CD4-positive, alpha-beta memory T cell (primary cell): ENCODE measurements around the gene ACOT7. TPM values are rescaled to one million over a fixed set of nuclear protein-coding genes. Genes with fewer than 3 reads are reported as not detected.

ENCODE experiments used
- CTCF ChIA-PET: fragments of 350-600 bp; sonication (Branson Sonifier 250); formaldehyde crosslinking; loops from one replicate; lab custom pipeline; 2021; ENCODE audit warnings: inconsistent platforms; ENCODE audit not compliant: partially characterized antibody; lab: Charles Lee
- POLR2A ChIA-PET: fragments of 350-600 bp; sonication (Branson Sonifier 250); formaldehyde crosslinking; loops from one replicate; lab custom pipeline; 2021; ENCODE audit not compliant: partially characterized antibody; lab: Charles Lee
- DNase-seq, 5 donors: peaks; one replicate each; pipeline versions ENCODE4 v3.0.0 to v3.0.0-alpha.2; 2020 to 2022; ENCODE audit warnings: mixed read lengths in 1 of 5
- H3K27ac ChIP-seq: one replicate; pipeline ENCODE4 v1.7.0; 2013; ENCODE audit warnings: low read depth, low read length
- H3K27me3 ChIP-seq: 2 replicates; pipeline ENCODE4 v1.7.0; 2013; ENCODE audit warnings: mild to moderate bottlenecking, low read length, moderate library complexity; ENCODE audit not compliant: insufficient read depth
- H3K36me3 ChIP-seq: 2 replicates; pipeline ENCODE4 v1.7.0; 2013; ENCODE audit warnings: mild to moderate bottlenecking, low read length, moderate library complexity; ENCODE audit not compliant: insufficient read depth
- H3K4me1 ChIP-seq: 2 replicates; pipeline ENCODE4 v1.7.0; 2013; ENCODE audit warnings: mild to moderate bottlenecking, low read length, moderate library complexity; ENCODE audit not compliant: insufficient read depth
- H3K4me3 ChIP-seq, 2 donors: one replicate each; pipeline ENCODE4 v1.7.0; 2013; ENCODE audit warnings: low read length in 2 of 2, mild to moderate bottlenecking in 1 of 2
- H3K9me3 ChIP-seq, 2 donors: one replicate each; pipeline ENCODE4 v1.7.0; 2013; ENCODE audit warnings: low read length in 2 of 2, control low read depth in 1 of 2; ENCODE audit not compliant: control insufficient read depth in 1 of 2
- H3K27ac Mint-ChIP-seq, 7 donors: one replicate each; pipeline ENCODE4 v1.8.0; 2020 to 2021; ENCODE audit warnings: mixed read lengths in 7 of 7, mild to moderate bottlenecking in 6 of 7, inconsistent platforms in 3 of 7, moderate library complexity in 3 of 7
- H3K27me3 Mint-ChIP-seq, 2 donors: one replicate each; pipeline ENCODE4 v1.8.0; 2020 to 2021; ENCODE audit warnings: mixed read lengths in 2 of 2
- H3K36me3 Mint-ChIP-seq, 2 donors: one replicate each; pipeline ENCODE4 v1.8.0; 2020 to 2021; ENCODE audit warnings: mixed read lengths in 2 of 2, inconsistent platforms in 1 of 2, mild to moderate bottlenecking in 1 of 2
- H3K4me1 Mint-ChIP-seq, 4 donors: one replicate each; pipeline ENCODE4 v1.8.0; 2020 to 2021; ENCODE audit warnings: mixed read lengths in 4 of 4, mild to moderate bottlenecking in 1 of 4
- H3K4me3 Mint-ChIP-seq, 8 donors: one replicate each; pipeline ENCODE4 v1.8.0; 2020 to 2021; ENCODE audit warnings: mixed read lengths in 8 of 8, mild to moderate bottlenecking in 7 of 8, moderate library complexity in 6 of 8, inconsistent platforms in 3 of 8
- H3K9me3 Mint-ChIP-seq, 8 donors: one replicate each; pipeline ENCODE4 v1.8.0; 2020 to 2021; ENCODE audit warnings: mixed read lengths in 8 of 8, mild to moderate bottlenecking in 5 of 8, inconsistent platforms in 3 of 8, moderate library complexity in 1 of 8
- intact Hi-C: fragments of 100-400 bp; cut with micrococcal nuclease; formaldehyde crosslinking; loops from one replicate; pipeline ENCODE4 v1.15.1; 2023
- polyA plus RNA-seq, 2 donors: library from polyadenylated mRNA; unstranded; fragments of 300-500 nt; fragmentation: Illumina TruSeq; gene quantifications; one replicate each; pipeline ENCODE4 v1.2.3, GENCODE V29; 2021
- total RNA-seq, 2 experiments: library from RNA; stranded (reverse); gene quantifications; one replicate each; pipeline ENCODE4 v1.2.3, GENCODE V29; 2021

The ACOT7 gene
- total and polyA plus RNA-seq, 4 experiments from 2014 or later = 2.7 to 7.4 (median 4.8) TPM

- intact Hi-C loops = no loop called here
- Mint-ChIP-seq H3K4me1 (no peaks in the 10 kb centered on the region), H3K27me3 (no peaks in the 10 kb centered on the region), H3K36me3 (peaks cover 0 to 1% of the 10 kb centered on the region in 2 donors), H3K4me3 (no peak overlapping the region), H3K27ac (no peak overlapping the region), H3K9me3 (no peaks in the 10 kb centered on the region)
- no peak for DNase-seq
- CTCF ChIA-PET = no interaction called here
- Histone ChIP-seq H3K36me3 (no peaks in the 10 kb centered on the region), H3K9me3 (no peaks in the 10 kb centered on the region), H3K4me3 (no peak overlapping the region), H3K4me1 (no peaks in the 10 kb centered on the region), H3K27ac (no peak overlapping the region), H3K27me3 (no peaks in the 10 kb centered on the region)
- POLR2A ChIA-PET = no interaction called here
Observed at GRCh38 chr1:6302568-6302967, 91.0 kb downstream of the ACOT7 start.

DNA sequence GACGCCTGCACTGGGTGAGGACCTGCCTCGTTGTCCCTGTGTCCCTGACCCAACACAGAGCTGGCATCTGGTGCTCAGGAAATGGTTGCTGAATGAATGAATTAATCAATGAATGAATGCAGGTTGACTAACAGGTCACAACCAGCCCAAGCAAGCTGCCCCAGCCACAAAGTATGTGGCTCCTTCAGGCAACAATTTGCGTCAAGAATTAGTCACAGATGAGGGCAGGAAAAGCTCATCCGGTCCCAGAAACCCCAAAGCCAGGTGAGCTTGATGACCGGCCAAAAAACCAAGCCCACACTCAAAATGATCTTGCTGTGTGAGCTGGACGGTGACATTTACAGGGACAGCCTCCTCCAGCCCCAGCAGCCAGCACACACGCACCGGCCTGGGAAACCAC, 92.0 kb downstream of the ACOT7 start:
- intact Hi-C loops = no loop called here
- CTCF ChIA-PET = no interaction called here

DNA sequence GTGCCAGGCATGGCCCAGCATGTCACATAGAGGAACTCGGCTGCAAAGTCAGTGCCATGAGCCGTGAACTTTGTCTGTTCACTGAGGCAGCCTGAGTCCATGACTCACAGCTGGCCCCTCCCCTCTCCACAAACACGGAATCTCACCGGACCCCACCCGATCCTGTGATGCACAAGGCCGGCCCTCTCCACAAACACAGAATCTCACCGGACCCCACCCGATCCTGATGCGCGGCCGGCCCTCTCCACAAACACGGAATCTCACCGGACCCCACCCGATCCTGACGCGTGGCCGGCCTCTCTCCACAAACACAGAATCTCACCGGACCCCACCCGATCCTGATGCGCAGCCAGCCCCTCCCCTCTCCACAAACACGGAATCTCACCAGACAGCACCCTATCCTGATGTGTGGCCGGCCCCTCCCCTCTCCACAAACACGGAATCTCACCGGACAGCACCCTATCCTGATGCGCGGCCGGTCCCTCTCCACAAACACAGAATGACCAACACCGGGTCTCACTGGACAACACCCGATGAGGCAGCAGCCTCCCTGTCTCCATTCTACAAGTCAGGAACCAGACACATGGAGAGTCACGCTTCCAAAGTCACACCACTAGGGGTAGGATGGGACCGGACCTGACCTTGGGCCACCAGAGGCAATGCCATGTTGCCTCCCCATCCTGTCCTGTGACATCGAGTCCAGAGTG, 93.1 kb downstream of the ACOT7 start:
- no peak overlapping the region for H3K27ac ChIP-seq
- intact Hi-C loops = no loop called here
- ChIA-PET POLR2A (no interaction called here), CTCF (no interaction called here)
- no peaks in the 10 kb centered on the region for H3K27me3 Mint-ChIP-seq
- no peak for DNase-seq
- H3K4me1 Mint-ChIP-seq = no peaks in the 10 kb centered on the region
- no peaks in the 10 kb centered on the region for H3K9me3 ChIP-seq
- H3K27me3 ChIP-seq = no peaks in the 10 kb centered on the region
- no peaks in the 10 kb centered on the region for H3K36me3 ChIP-seq
- no peaks in the 10 kb centered on the region for H3K4me1 ChIP-seq
- H3K4me3 Mint-ChIP-seq = no peak overlapping the region
- H3K4me3 ChIP-seq = no peak overlapping the region
- no peaks in the 10 kb centered on the region for H3K9me3 Mint-ChIP-seq
- no peak overlapping the region for H3K27ac Mint-ChIP-seq
- H3K36me3 Mint-ChIP-seq = peaks cover 1 to 2% of the 10 kb centered on the region in 2 donors

More for the DNA sequence above, 92.0 kb downstream of the ACOT7 start:
- H3K4me1 Mint-ChIP-seq = no peaks in the 10 kb centered on the region
- no peak for DNase-seq
- H3K27ac ChIP-seq = no peak overlapping the region
- H3K4me1 ChIP-seq = no peaks in the 10 kb centered on the region
- H3K27ac Mint-ChIP-seq = peak overlapping the region in 1 of 7 donors; percentile 42
- peaks cover 0 to 1% of the 10 kb centered on the region in 2 donors for H3K36me3 Mint-ChIP-seq
- no peaks in the 10 kb centered on the region for H3K9me3 ChIP-seq
- no peaks in the 10 kb centered on the region for H3K27me3 Mint-ChIP-seq
- no peaks in the 10 kb centered on the region for H3K9me3 Mint-ChIP-seq
- POLR2A ChIA-PET = no interaction called here
- H3K4me3 ChIP-seq = no peak overlapping the region
- no peak overlapping the region for H3K4me3 Mint-ChIP-seq
- no peaks in the 10 kb centered on the region for H3K27me3 ChIP-seq
- H3K36me3 ChIP-seq = no peaks in the 10 kb centered on the region

DNA sequence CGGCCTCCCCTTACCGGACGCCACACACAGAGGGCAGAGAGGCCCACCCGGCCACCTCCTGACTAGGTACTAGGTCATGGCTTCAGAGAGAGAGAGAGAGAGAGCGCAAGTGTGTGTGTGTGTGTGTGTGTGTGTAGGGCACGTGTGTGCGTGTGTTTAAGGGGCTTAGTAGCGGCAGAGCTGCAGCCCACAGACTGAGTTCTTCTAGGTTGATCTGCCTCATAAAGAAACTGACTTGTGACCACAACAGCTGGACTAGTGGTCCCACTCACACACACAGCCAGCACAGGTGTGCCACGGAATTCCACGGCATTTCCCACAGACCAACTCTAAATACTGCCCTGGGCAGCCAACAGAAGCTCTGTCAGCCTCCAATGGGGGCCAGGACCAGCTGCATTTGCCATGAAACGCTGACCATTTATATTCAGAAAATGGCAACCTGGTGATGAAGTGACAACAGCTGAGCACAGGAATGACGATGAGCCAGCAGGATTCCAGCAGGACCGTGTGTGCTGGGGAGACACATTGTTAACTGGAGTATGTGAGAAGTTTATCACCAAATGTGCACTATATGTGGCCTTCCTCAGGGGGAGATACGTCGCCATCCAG, 93.9 kb downstream of the ACOT7 start:
- H3K9me3 Mint-ChIP-seq = no peaks in the 10 kb centered on the region
- H3K36me3 ChIP-seq = no peaks in the 10 kb centered on the region
- H3K36me3 Mint-ChIP-seq = peaks cover 1 to 4% of the 10 kb centered on the region in 2 donors
- intact Hi-C loops = no loop called here
- H3K4me3 ChIP-seq = no peak overlapping the region
- DNase-seq = no peak
- no peaks in the 10 kb centered on the region for H3K27me3 ChIP-seq
- no peaks in the 10 kb centered on the region for H3K27me3 Mint-ChIP-seq
- H3K4me3 Mint-ChIP-seq = no peak overlapping the region
- H3K27ac ChIP-seq = no peak overlapping the region
- no peak overlapping the region for H3K27ac Mint-ChIP-seq
- no peaks in the 10 kb centered on the region for H3K4me1 Mint-ChIP-seq
- CTCF ChIA-PET = no interaction called here
- no peaks in the 10 kb centered on the region for H3K4me1 ChIP-seq
- POLR2A ChIA-PET = no interaction called here
- H3K9me3 ChIP-seq = no peaks in the 10 kb centered on the region

DNA sequence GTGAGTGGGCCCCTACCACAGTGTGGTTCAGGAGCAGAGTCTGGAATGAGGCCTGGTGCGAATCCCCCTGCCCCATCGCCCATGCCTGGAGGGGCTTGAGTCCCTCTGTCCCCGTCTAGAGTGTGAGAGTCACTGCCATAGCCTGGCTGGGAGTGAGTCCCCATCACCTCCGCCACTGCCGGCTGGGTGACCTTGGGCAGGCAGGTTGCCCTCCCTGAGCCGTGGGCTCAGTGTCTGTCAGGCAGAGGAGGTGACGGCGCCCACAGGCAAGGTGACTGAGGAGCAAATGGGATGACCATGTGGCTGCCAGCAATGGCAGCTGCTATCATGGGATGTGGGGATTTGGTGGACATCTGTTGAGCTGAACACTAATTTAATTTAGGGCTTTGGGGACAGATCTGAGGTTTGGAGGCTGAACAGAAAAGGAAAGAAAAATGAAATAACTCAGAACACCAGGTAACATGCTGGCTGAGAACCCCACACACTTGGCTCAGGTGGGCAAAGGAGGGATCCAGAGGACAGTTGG, 94.6 kb downstream of the ACOT7 start:
- H3K4me1 ChIP-seq = no peaks in the 10 kb centered on the region
- ChIA-PET CTCF (no interaction called here), POLR2A (no interaction called here)
- Mint-ChIP-seq H3K4me1 (peaks cover 0 to 2% (median under 1%) of the 10 kb centered on the region in 4 donors), H3K27ac (no peak overlapping the region), H3K27me3 (no peaks in the 10 kb centered on the region), H3K4me3 (no peak overlapping the region), H3K9me3 (no peaks in the 10 kb centered on the region), H3K36me3 (peaks cover 3 to 6% of the 10 kb centered on the region in 2 donors)
- no peaks in the 10 kb centered on the region for H3K9me3 ChIP-seq
- no peak overlapping the region for H3K27ac ChIP-seq
- intact Hi-C loops = no loop called here
- no peaks in the 10 kb centered on the region for H3K36me3 ChIP-seq
- H3K27me3 ChIP-seq = no peaks in the 10 kb centered on the region
- no peak overlapping the region for H3K4me3 ChIP-seq
- no peak for DNase-seq

DNA sequence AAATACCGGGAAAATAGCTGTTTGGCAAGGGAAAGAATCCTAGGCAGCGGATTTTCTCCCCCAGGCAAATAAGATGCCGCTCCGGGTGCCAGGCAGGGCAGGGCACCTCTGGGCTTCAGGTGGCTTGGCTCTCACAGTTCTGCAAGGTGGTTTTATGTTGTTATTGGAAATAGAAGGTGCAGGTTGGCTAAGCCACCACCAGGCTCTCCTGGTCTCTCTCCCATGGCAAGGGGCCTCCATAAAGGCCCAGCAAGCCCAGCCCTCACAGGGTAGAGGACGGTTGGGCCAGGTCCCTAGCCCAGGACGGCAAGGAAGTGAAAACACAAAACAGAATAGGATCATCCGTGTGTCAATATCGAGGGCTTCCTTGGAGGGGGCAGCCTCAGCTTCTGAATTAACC, 95.0 kb downstream of the ACOT7 start:
- H3K4me3 Mint-ChIP-seq = no peak overlapping the region
- no peak overlapping the region for H3K27ac ChIP-seq

GRCh38 chr1:6295910-6296309, 97.7 kb downstream of the ACOT7 start:
- ChIA-PET CTCF (no interaction called here), POLR2A (no interaction called here)
- Histone ChIP-seq H3K27ac (no peak overlapping the region), H3K4me3 (no peak overlapping the region), H3K36me3 (no peaks in the 10 kb centered on the region), H3K4me1 (no peaks in the 10 kb centered on the region), H3K27me3 (no peaks in the 10 kb centered on the region), H3K9me3 (no peaks in the 10 kb centered on the region)
- no peak overlapping the region for H3K27ac Mint-ChIP-seq
- H3K4me3 Mint-ChIP-seq = no peak overlapping the region
- peaks cover 7 to 12% of the 10 kb centered on the region in 2 donors for H3K36me3 Mint-ChIP-seq
- no peak for DNase-seq
- peaks cover 0 to 2% (median under 1%) of the 10 kb centered on the region in 4 donors for H3K4me1 Mint-ChIP-seq
- no peaks in the 10 kb centered on the region for H3K9me3 Mint-ChIP-seq
- intact Hi-C loops = no loop called here
- no peaks in the 10 kb centered on the region for H3K27me3 Mint-ChIP-seq

More for the DNA sequence above, 95.0 kb downstream of the ACOT7 start:
- H3K4me3 ChIP-seq = no peak overlapping the region
- H3K27me3 ChIP-seq = no peaks in the 10 kb centered on the region
- H3K4me1 ChIP-seq = no peaks in the 10 kb centered on the region
- ChIA-PET POLR2A (no interaction called here), CTCF (no interaction called here)
- intact Hi-C loops = no loop called here
- H3K27ac Mint-ChIP-seq = no peak overlapping the region
- H3K27me3 Mint-ChIP-seq = no peaks in the 10 kb centered on the region
- H3K36me3 Mint-ChIP-seq = peaks cover 4 to 7% of the 10 kb centered on the region in 2 donors
- no peak for DNase-seq
- H3K36me3 ChIP-seq = no peaks in the 10 kb centered on the region
- peaks cover 0 to 2% (median under 1%) of the 10 kb centered on the region in 4 donors for H3K4me1 Mint-ChIP-seq
- H3K9me3 Mint-ChIP-seq = no peaks in the 10 kb centered on the region
- H3K9me3 ChIP-seq = no peaks in the 10 kb centered on the region
